ENCODE data around the gene SLC1A2.

Gene SLC1A2

DNA sequence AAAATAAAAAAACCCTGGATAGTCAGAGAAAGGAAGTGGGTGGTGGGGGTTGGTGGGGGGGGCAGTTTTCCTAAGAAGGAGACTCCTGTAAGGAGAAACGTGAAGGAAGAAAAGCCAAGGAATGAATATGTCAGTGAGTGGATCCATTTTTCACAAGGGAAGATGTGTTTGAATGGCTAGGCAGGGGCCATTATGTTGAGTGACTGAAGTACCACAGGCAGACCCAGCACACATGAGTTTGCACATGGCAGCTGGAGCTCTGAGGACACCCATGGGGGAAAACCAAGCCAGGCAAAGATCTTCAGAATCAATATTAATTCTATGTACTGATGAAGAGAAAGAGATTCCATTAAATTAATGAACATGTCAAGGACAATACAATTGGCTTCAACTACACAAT, 212.7 kb downstream of the SLC1A2 start:
- no peak for DNase-seq
- Histone ChIP-seq H3K4me1 (peaks cover 0 to 10% (median 0%) of the 10 kb centered on the region in 4 donors), H3K27me3 (no peaks in the 10 kb centered on the region), H3K27ac (no peak overlapping the region), H3K36me3 (peaks cover 32 to 50% (median 37%) of the 10 kb centered on the region in 3 donors), H3K9me3 (peaks cover 0 to 4% (median 0%) of the 10 kb centered on the region in 3 donors), H3K4me3 (no peak overlapping the region)
- intact Hi-C loops (cut with DNase I; ENCODE audit: low total_unique reads), result no loop called here
- TF ChIP-seq CTCF (IDR thresholded peaks at IDR 0.05), result no peak

- DNase-seq, result no peak
- H3K4me3 ChIP-seq, result no peak overlapping the region
- no peak for TF ChIP-seq CTCF (IDR thresholded peaks at IDR 0.05)
- H3K27ac ChIP-seq, result no peak overlapping the region
- no peaks in the 10 kb centered on the region for H3K9me3 ChIP-seq
- intact Hi-C loops (cut with DNase I; ENCODE audit: low total_unique reads), result no loop called here
- H3K36me3 ChIP-seq, result peaks cover 32 to 47% (median 38%) of the 10 kb centered on the region in 3 donors
- peaks cover 0 to 10% (median 0%) of the 10 kb centered on the region in 4 donors for H3K4me1 ChIP-seq
- H3K27me3 ChIP-seq, result no peaks in the 10 kb centered on the region
Observed at GRCh38 chr11:35204614-35205013, 214.7 kb downstream of the SLC1A2 start.

All from tibial artery (tissue), 4 donors.